Suppressor macrophage (primary cell): Measurements from ENCODE around the gene FRYL.

Source experiments
- DNase-seq, 4 experiments: peaks; one replicate each; pipeline ENCODE4 v3.0.0-alpha.2; 2020 to 2022

FRYL gene

GRCh38 chr4:48602763-48603162 is 177.3 kb downstream of the FRYL start:
- DNase-seq: no peak

DNA sequence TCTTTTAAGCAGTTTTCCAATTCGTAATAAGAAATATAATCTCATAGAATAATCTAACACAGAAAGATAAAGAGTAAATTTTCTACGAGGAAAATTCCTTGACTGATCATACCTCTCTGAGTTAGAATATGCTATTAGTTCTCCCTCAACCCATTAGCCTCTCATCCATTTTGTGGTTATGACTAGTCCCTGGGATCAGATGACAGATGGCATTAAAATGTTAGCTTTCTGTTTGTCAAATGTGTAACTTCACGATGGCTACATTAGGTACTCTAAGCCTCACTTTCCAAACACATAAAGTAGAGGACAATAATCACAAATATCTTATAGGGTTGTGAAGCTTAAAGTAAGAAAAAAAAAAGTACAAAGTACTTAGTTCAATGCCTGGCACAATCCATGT is 177.9 kb downstream of the FRYL start:
- DNase-seq: no peak

DNA sequence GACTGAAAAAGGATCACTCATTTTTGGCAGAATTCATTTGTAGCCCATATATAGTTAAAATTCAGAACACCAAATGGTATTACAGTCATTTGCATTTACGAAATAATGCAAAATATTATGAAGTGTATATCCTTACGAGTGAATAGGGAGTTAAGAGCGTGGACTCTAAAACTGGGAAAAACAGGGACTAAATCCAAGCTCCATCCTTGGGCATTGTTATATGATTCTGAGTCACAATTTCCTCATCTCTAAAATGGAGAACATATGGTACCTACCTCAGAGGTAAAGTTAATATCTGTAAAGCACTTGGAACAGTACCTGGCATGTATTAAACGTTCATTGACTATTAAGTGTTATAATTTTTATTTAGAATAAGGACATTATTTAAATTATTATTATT is 183.7 kb downstream of the FRYL start:
- no peak for DNase-seq

DNA sequence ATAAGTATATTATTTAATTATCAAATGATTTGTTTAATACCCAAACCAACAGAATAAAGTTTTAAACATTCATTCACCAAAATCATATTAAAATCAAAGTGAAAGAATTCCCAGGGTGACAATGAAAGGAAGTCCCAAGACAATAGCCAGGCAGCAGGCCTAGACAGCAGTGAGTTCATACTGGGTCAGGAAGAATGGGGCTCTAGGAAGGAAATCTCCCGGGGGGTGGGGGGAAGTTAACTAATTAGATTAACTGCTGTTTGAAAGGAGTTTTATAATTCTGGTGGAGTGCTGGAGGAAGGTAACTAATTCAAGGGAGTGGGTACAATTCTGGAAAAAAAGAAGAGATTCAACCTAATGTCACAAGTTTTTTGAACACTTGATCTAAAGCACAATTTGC is 185.9 kb downstream of the FRYL start:
- no peak for DNase-seq

DNA sequence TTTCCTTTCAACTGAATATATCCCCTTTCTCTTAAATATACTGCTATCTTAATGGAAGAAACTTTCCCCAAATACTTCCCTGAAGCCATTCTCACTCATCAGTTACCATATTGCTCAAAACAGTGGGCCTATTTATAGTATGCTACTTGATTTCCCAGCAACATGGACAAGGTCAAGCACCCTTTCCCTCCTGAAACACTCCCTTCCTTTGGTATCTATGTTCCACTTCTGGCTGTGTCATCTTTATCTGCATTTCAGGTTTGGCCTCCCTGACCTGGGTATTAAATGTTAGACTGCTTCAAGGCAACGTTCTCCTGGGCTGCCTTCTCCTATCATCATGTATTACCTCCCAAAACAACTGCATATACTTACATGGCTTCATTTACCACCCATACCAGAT is 188.7 kb downstream of the FRYL start:
- DNase-seq: no peak

GRCh38 chr4:48590884-48591283 is 189.2 kb downstream of the FRYL start:
- DNase-seq: no peak

DNA sequence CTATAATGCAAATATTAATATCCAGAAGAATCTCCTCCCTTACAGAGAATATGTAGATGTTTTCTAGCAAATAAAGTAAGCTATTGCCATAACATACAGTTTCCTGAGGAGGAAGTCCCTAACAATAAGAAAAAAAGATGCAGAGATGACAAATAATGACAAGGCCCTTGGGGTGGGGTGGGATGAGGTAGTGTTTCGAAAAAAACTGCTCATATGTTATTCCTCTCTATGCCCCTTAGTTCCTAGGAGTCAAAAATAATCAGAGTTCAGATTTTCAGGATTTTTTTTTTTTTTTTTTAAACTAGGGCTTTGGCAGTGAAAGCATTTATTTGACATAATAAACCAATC is 191.0 kb downstream of the FRYL start:
- DNase-seq: peak; percentile 21 to 42 (median 30)

GRCh38 chr4:48588230-48589097 is 191.6 kb downstream of the FRYL start:
- peak in 2 of 4 experiments; percentile 32 to 36 for DNase-seq

- no peak for DNase-seq
Measured at GRCh38 chr4:48585401-48585800, 194.7 kb downstream of the FRYL start.

GRCh38 chr4:48578132-48578968 is 201.7 kb downstream of the FRYL start:
- DNase-seq: peak; percentile 71 to 82 (median 76)

DNA sequence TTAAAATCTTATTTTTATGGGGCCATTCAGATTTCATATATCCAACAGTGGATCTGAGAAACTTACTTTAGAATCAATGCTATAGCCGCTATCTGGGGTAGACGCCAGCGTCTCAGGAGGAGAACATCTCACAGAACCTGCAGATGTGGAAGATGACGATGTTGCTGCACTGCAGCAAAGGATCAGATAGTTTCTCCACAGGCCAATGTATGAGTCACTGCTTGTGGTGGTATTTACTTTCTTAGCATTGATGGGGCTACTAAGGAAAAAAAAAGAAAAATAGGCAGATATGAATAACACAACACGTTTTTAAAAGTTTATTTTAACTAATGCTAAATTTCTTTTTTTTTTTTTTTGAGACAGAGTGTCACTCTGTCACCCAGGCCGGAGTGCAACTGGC is 204.1 kb downstream of the FRYL start:
- no peak for DNase-seq

DNA sequence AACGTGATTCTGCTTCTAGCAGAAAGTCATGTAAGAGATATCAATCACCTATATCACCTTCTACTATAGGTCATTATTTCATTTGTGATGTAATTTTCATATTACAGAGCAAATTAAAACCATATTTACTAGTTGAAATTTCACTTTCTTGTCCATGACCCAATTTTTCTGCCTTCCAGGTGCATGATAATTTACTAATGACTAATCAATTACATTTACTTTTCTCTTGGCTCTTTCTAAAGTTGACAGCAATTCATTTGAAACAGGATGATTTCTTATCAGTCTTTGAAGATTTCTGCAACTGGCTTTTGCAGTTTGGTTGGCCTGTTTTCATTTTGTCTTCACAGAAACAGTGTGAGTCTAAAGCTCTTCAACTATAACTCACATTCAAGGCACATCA is 208.6 kb downstream of the FRYL start:
- no peak for DNase-seq

DNA sequence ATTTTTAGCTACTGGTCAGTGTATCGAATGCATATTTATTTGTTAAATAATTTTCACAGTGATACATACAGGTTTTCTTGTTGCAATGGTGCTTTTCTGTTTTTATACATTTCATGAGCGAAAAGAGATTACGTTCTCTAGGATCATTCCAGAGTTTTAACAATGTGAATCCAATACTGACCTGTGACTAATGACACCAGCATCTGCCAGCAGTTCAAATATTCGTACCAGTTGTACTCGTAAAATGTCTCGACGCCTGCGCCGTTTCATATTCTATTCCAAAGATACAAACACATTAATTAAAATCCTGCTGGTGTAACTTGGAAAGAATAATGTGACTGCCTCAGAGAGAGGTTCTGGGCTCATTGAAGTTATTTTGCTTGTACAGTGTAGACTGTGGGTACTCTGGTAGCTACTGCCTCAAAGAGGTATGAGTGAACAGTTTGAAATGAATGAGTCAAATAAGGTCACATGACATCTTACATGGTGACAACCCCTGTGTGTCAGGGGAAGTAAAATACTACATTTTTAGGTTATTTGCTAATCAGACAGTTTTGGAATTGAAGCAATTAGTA is 209.3 kb downstream of the FRYL start:
- peak in 2 of 4 experiments; percentile 18 to 22 for DNase-seq

- DNase-seq: no peak
Measured at GRCh38 chr4:48566034-48566384, 214.1 kb downstream of the FRYL start.

- DNase-seq: no peak
Measured at GRCh38 chr4:48565362-48566033, 214.6 kb downstream of the FRYL start.

GRCh38 chr4:48564151-48564550 is 215.9 kb downstream of the FRYL start:
- DNase-seq: no peak

DNA sequence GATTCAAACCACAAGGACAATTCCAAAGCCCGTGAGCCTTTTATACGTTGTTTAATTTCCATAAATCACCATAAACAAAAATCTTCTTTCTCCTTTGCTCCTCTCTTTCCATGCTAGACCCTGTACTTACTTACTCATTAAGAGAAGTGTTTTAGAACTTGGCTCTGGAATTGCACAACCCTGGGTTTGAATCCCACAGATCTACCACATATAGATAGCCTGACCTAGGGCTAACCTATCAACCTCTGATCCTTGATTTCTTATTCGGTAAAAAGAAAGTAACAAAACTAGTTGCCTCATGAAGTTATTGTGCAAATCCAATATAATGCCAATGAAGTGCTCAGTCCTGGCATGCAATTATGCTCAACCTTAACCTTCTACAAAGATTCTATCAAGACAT is 221.3 kb downstream of the FRYL start:
- no peak for DNase-seq

DNA sequence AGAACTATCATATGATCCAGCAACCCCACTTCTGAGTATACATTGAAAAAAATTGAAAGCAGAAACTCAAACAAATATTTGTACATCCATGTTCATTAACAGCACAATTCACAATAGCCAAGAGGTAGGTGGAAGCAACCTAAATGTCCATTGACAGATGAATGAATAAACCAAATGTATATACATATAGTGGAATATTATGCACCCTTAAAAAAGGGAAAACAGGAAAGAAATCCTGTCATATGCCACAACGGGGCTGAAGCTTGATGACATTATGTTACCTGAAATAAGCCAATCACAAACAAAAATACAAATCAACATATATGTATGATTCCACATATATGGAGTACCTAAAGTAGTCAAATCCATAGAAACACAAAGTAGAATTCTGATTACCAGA is 222.1 kb downstream of the FRYL start:
- DNase-seq: no peak

GRCh38 chr4:48557478-48557877 is 222.6 kb downstream of the FRYL start:
- DNase-seq: no peak

DNA sequence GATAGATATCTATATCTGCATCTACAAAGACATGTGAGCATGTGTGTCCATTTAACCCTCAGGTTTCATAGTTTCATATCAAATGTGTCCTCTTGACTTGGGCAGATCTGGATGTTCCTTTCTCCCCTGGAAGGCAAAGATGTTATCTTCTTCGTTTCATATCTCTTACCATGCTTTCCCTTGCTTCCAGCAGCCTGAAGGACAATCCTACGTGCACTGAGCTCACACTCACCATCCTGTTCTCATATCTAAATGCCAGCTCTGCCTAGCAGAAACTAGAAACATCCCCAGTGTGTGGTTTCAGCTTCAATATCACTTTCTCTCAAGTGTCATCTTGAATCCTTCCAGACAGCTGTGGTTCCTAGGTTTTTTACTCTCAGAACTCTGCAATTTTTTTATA is 223.8 kb downstream of the FRYL start:
- no peak for DNase-seq

DNA sequence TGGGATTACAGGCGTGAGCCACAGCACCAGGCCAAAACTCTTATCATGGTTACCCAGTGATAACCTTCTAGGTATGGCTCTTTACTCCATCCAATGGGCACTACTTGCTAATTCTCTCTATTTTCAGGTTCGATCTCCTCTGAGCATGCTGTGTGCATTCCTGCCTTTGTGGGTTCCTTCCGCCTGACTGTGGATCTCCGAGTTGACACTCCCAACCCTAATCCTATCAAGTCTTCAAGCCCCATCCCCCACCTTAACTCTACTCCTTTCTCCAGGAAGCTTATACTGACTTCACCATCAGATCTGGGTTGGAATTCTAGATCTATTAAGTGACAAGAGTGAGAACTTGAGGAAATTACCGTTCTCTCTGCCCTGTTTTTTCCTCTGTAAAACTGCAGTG is 225.5 kb downstream of the FRYL start:
- no peak for DNase-seq

- no peak for DNase-seq
Measured at GRCh38 chr4:48553720-48554119, 226.4 kb downstream of the FRYL start.

DNA sequence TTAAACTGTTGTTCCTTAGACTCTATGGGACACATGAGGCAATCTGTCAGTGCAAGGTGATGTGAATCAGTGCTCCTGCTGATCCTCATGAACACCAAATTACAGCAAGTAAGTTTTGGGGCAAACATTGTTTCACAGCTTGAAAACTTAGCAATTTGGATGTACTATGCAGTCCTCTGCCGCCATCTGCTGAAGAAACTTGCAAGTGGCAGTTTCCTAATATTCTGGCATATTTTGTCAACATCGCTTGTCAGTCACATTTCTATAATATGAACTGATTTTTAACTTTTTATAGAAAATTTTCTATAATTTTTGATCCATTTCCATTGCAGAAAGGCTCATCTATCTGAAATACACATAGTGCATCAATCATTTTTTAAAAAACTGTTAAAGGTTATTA is 233.7 kb downstream of the FRYL start:
- DNase-seq: peak; percentile 16 to 32 (median 30)
